HEK293 (cell line): Measurements from ENCODE around the gene CIRBP.

Experiments used
- CTCF ChIA-PET: fragments of 350-600 bp; formaldehyde crosslinking; extraction: SDS; loops from one replicate; lab custom pipeline; 2021; ENCODE audit warnings: antibody characterized with exemption; lab: Yijun Ruan, JAX
- POLR2A ChIA-PET: fragments of 300-600 bp; formaldehyde crosslinking; extraction: SDS; loops from one replicate; lab custom pipeline; 2020; ENCODE audit warnings: antibody characterized with exemption, inconsistent platforms; lab: Yijun Ruan, JAX
- H3K27ac ChIP-seq: fragments of 200-500 bp; sonication (Bioruptor generic); 2 replicates; pipeline ENCODE4 v1.5.1; 2014; ENCODE audit warnings: low read depth, low read length, control low read depth, inconsistent platforms; ENCODE audit errors: extremely low read depth
- H3K36me3 ChIP-seq, 2 experiments: fragments of 200-500 bp in 1 of 2; sonication (Bioruptor generic) in 1 of 2; 1 replicate in 1 of 2; 2 replicates in 1 of 2; pipeline ENCODE4 v1.5.1; 2014 to 2017; ENCODE audit warnings: inconsistent platforms in 2 of 2, low read length in 2 of 2; ENCODE audit not compliant: control insufficient read depth in 2 of 2, insufficient read depth in 1 of 2
- H3K4me1 ChIP-seq: fragments of 200-500 bp; sonication (Bioruptor generic); 2 replicates; pipeline ENCODE4 v1.5.1; 2014; ENCODE audit warnings: mild to moderate bottlenecking, low read length, inconsistent platforms; ENCODE audit not compliant: control insufficient read depth, insufficient read depth
- H3K4me3 ChIP-seq: 2 replicates; pipeline ENCODE4 v1.5.1; 2011; ENCODE audit warnings: low read depth, mild to moderate bottlenecking, control low read depth, low read length, moderate library complexity
- H3K9me3 ChIP-seq: fragments of 200-500 bp; sonication (Bioruptor generic); 2 replicates; pipeline ENCODE4 v1.5.1; 2014; ENCODE audit warnings: low read depth, low read length, inconsistent platforms; ENCODE audit not compliant: control insufficient read depth, insufficient read depth
- BCL11A ChIP-seq: fragments of 450-650 bp; formaldehyde crosslinking; IDR thresholded peaks from 2 replicates; pipeline ENCODE4 v1.5.1; 2016; ENCODE audit warnings: low read depth, missing biosample characterization, missing genetic modification characterization
- BCL11B ChIP-seq: fragments of 450-650 bp; formaldehyde crosslinking; IDR thresholded peaks from 2 replicates; pipeline ENCODE4 v1.5.1; 2016; ENCODE audit warnings: low read depth, missing biosample characterization, missing genetic modification characterization
- GLIS2 ChIP-seq: fragments of 450-650 bp; formaldehyde crosslinking; IDR thresholded peaks from 2 replicates; pipeline ENCODE4 v1.5.1; 2016; ENCODE audit warnings: missing biosample characterization, missing genetic modification characterization
- HOXC10 ChIP-seq: sonication (generic); formaldehyde crosslinking; IDR thresholded peaks from 2 replicates; pipeline ENCODE4 v1.8.1; 2023; ENCODE audit warnings: mild to moderate bottlenecking, missing genetic modification reagents
- HOXD13 ChIP-seq: sonication (generic); formaldehyde crosslinking; IDR thresholded peaks from 2 replicates; pipeline ENCODE4 v1.8.0; 2022; ENCODE audit warnings: missing genetic modification reagents, borderline replicate concordance
- KLF8 ChIP-seq: fragments of 450-650 bp; formaldehyde crosslinking; IDR thresholded peaks from 2 replicates; pipeline ENCODE4 v1.5.1; 2016; ENCODE audit warnings: missing biosample characterization, missing genetic modification characterization
- ZFP3 ChIP-seq: fragments of 450-650 bp; formaldehyde crosslinking; IDR thresholded peaks from 2 replicates; pipeline ENCODE4 v1.5.1; 2016; ENCODE audit warnings: low read depth, missing biosample characterization, missing genetic modification characterization
- ZNF121 ChIP-seq: fragments of 450-650 bp; formaldehyde crosslinking; IDR thresholded peaks from 2 replicates; pipeline ENCODE4 v1.5.1; 2016; ENCODE audit warnings: missing biosample characterization, missing genetic modification characterization
- ZNF394 ChIP-seq: fragments of 450-650 bp; formaldehyde crosslinking; IDR thresholded peaks from 2 replicates; pipeline ENCODE4 v1.5.1; 2016; ENCODE audit warnings: missing biosample characterization, missing genetic modification characterization, mild to moderate bottlenecking, moderate library complexity, borderline replicate concordance
- ZNF423 ChIP-seq: fragments of 450-650 bp; formaldehyde crosslinking; IDR thresholded peaks from 2 replicates; pipeline ENCODE4 v1.5.1; 2016; ENCODE audit warnings: missing biosample characterization, missing genetic modification characterization
- ZNF510 ChIP-seq: fragments of 450-650 bp; formaldehyde crosslinking; IDR thresholded peaks from 2 replicates; pipeline ENCODE4 v1.5.1; 2018; ENCODE audit warnings: mild to moderate bottlenecking, missing genetic modification characterization, missing biosample characterization; ENCODE audit not compliant: insufficient replicate concordance
- ZNF529 ChIP-seq: fragments of 450-650 bp; formaldehyde crosslinking; IDR thresholded peaks from 2 replicates; pipeline ENCODE4 v1.5.1; 2017; ENCODE audit warnings: missing genetic modification characterization, missing biosample characterization; ENCODE audit not compliant: insufficient replicate concordance
- ZNF549 ChIP-seq: fragments of 450-650 bp; IDR thresholded peaks from 2 replicates; pipeline ENCODE4 v1.5.1; 2018; ENCODE audit warnings: missing biosample characterization, missing genetic modification characterization, mild to moderate bottlenecking, inconsistent platforms, moderate library complexity
- ZNF664 ChIP-seq: fragments of 450-650 bp; formaldehyde crosslinking; IDR thresholded peaks from 2 replicates; pipeline ENCODE4 v1.5.1; 2016; ENCODE audit warnings: missing biosample characterization, missing genetic modification characterization
- ZNF792 ChIP-seq: fragments of 450-650 bp; formaldehyde crosslinking; IDR thresholded peaks from 2 replicates; pipeline ENCODE4 v1.5.1; 2016; ENCODE audit warnings: missing biosample characterization, missing genetic modification characterization
- ZSCAN23 ChIP-seq: fragments of 450-650 bp; formaldehyde crosslinking; IDR thresholded peaks from 2 replicates; pipeline ENCODE4 v1.5.1; 2016; ENCODE audit warnings: missing biosample characterization, missing genetic modification characterization
- TF ChIP-seq, protein P1 (sequence below): fragments of 450-650 bp; formaldehyde crosslinking; IDR thresholded peaks from 2 replicates; pipeline ENCODE4 v1.5.1; 2016; ENCODE audit warnings: missing biosample characterization, missing genetic modification characterization
- TF ChIP-seq, protein P2 (sequence below): fragments of 450-650 bp; formaldehyde crosslinking; IDR thresholded peaks from 2 replicates; pipeline ENCODE4 v1.5.1; 2016; ENCODE audit warnings: missing biosample characterization, missing genetic modification characterization, borderline replicate concordance
- TF ChIP-seq, protein P3 (sequence below): fragments of 450-650 bp; formaldehyde crosslinking; IDR thresholded peaks from 2 replicates; pipeline ENCODE4 v1.5.0; 2017; ENCODE audit warnings: missing biosample characterization, missing genetic modification characterization, borderline replicate concordance

The CIRBP gene

DNA sequence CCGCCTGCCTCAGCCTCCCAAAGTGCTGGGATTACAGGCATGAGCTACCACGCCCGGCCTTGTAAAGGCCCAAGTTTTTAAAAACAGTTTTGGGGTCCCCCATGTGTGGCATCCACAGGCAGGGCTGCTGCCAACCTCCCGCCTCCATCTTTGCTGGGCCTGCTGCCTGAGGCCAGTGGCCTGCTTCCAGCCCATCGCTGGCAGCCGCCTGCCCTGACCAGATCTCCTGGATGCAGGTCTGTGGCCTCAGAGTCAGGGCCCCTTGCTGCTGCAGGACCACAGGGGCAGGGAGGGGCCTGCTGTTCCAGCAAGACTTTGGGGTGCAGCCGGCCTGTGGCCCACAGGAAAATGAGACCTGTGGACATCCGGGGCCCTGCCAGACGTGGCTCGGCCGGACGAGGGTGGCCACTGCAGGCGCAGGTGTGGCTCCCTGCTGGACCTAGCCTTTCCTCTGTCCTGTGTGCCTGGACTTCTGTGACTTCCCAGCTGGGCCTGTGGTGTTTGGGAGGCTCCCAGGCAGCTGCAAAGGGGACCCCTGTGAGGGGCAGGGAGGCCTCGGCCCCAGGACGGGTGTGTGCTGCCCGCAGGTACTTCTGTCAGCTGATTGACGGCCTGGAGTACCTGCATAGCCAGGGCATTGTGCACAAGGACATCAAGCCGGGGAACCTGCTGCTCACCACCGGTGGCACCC is 49.2 kb upstream of the CIRBP start:
- Histone ChIP-seq H3K4me1 (0 out of 2 replicates have a peak, but pooled peaks cover 2% of the 10 kb centered on the region), H3K36me3 (peaks cover 4 to 62% of the 10 kb centered on the region in 2 experiments; a peak in 2 of 3 replicates), H3K4me3 (no peak overlapping the region), H3K27ac (no peak overlapping the region), H3K9me3 (no peaks in the 10 kb centered on the region)
- CTCF ChIA-PET, result interaction anchor here (0.9 to 1.5 kb wide), 2 partner anchors 17 to 74 kb away, joined by 3 to 5 read pairs; no protein-coding TSS in a partner anchor
- POLR2A ChIA-PET, result no interaction called here
- TF ChIP-seq, protein P1, sequence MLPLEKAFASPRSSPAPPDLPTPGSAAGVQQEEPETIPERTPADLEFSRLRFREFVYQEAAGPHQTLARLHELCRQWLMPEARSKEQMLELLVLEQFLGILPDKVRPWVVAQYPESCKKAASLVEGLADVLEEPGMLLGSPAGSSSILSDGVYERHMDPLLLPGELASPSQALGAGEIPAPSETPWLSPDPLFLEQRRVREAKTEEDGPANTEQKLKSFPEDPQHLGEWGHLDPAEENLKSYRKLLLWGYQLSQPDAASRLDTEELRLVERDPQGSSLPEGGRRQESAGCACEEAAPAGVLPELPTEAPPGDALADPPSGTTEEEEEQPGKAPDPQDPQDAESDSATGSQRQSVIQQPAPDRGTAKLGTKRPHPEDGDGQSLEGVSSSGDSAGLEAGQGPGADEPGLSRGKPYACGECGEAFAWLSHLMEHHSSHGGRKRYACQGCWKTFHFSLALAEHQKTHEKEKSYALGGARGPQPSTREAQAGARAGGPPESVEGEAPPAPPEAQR, result no peak
- no peak for TF ChIP-seq ZNF792 (tag by site-specific recombination)
- no peak for TF ChIP-seq ZNF394 (tag by site-specific recombination)
- no peak for TF ChIP-seq KLF8 (tag by site-specific recombination)
- no peak for TF ChIP-seq BCL11A (tag by site-specific recombination)
- no peak for TF ChIP-seq ZSCAN23 (tag by site-specific recombination)
- TF ChIP-seq ZNF664, result no peak
- TF ChIP-seq ZNF549 (tag by site-specific recombination), result no peak
- TF ChIP-seq BCL11B (tag by site-specific recombination), result no peak
- TF ChIP-seq ZNF510 (tag by site-specific recombination), result no peak
- no peak for TF ChIP-seq ZNF423 (tag by site-specific recombination)
- no peak for TF ChIP-seq ZNF529 (tag by site-specific recombination)
- TF ChIP-seq, protein P2, sequence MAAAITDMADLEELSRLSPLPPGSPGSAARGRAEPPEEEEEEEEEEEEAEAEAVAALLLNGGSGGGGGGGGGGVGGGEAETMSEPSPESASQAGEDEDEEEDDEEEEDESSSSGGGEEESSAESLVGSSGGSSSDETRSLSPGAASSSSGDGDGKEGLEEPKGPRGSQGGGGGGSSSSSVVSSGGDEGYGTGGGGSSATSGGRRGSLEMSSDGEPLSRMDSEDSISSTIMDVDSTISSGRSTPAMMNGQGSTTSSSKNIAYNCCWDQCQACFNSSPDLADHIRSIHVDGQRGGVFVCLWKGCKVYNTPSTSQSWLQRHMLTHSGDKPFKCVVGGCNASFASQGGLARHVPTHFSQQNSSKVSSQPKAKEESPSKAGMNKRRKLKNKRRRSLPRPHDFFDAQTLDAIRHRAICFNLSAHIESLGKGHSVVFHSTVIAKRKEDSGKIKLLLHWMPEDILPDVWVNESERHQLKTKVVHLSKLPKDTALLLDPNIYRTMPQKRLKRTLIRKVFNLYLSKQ (tag by site-specific recombination), result no peak
- TF ChIP-seq HOXC10 (CRISPR knock-in tag), result no peak
- TF ChIP-seq ZNF121 (tag by site-specific recombination), result no peak
- TF ChIP-seq, protein P3, sequence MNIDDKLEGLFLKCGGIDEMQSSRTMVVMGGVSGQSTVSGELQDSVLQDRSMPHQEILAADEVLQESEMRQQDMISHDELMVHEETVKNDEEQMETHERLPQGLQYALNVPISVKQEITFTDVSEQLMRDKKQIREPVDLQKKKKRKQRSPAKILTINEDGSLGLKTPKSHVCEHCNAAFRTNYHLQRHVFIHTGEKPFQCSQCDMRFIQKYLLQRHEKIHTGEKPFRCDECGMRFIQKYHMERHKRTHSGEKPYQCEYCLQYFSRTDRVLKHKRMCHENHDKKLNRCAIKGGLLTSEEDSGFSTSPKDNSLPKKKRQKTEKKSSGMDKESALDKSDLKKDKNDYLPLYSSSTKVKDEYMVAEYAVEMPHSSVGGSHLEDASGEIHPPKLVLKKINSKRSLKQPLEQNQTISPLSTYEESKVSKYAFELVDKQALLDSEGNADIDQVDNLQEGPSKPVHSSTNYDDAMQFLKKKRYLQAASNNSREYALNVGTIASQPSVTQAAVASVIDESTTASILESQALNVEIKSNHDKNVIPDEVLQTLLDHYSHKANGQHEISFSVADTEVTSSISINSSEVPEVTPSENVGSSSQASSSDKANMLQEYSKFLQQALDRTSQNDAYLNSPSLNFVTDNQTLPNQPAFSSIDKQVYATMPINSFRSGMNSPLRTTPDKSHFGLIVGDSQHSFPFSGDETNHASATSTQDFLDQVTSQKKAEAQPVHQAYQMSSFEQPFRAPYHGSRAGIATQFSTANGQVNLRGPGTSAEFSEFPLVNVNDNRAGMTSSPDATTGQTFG (tag by site-specific recombination), result no peak
- TF ChIP-seq HOXD13 (CRISPR knock-in tag), result no peak

DNA sequence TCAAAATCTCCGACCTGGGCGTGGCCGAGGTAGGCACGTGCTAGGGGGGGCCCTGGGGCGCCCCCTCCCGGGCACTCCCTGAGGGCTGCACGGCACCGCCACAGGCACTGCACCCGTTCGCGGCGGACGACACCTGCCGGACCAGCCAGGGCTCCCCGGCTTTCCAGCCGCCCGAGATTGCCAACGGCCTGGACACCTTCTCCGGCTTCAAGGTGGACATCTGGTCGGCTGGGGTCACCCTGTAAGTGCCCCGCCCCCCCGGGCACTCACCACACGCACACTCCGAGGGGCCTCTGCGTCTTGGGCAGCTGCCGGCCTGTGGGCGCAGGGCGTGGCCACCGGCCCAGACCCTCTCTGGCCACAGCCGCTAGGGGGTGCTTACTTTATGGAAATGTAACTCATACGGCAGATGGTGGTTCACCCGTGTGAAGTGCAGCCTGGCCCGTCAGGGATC is 48.6 kb upstream of the CIRBP start:
- ChIA-PET POLR2A (no interaction called here), CTCF (interaction anchor here (0.7 to 1.5 kb wide), 5 partner anchors 9 to 148 kb away, joined by 3 to 5 read pairs (median 3); no protein-coding TSS in a partner anchor)
- Histone ChIP-seq H3K36me3 (peaks cover 4 to 64% of the 10 kb centered on the region in 2 experiments; a peak in 2 of 3 replicates), H3K4me1 (no peaks in the 10 kb centered on the region), H3K9me3 (no peaks in the 10 kb centered on the region), H3K27ac (no peak overlapping the region), H3K4me3 (no peak overlapping the region)
- TF ChIP-seq BCL11B (tag by site-specific recombination) (peak; percentile 19; the same call in 1 of the 2 replicates), KLF8 (tag by site-specific recombination) (peak; percentile 19; the same call in 1 of the 2 replicates), GLIS2 (tag by site-specific recombination) (peak; percentile 23; the same call in 1 of the 2 replicates), ZFP3 (no peak)
